Measurements from ENCODE around the gene GPX8. TPM values are rescaled to one million over a fixed set of nuclear protein-coding genes. Genes with fewer than 3 reads are reported as not detected.

GPX8 gene
- total and polyA plus RNA-seq, 4 experiments from 2014 or later: not detected

GRCh38 chr5:55149308-55149795, 10.6 kb upstream of the GPX8 start:
- H3K27ac ChIP-seq (ENCODE audit: low read depth, low read length): no peak overlapping the region
- peaks cover 0 to 2% (median 0%) of the 10 kb centered on the region in 8 donors for H3K9me3 Mint-ChIP-seq
- no peaks in the 10 kb centered on the region for H3K27me3 ChIP-seq (ENCODE audit: insufficient read depth, low read length)
- no peaks in the 10 kb centered on the region for H3K9me3 ChIP-seq (ENCODE audit: control insufficient read depth in 1 of 2, low read length in 2 of 2)
- no peaks in the 10 kb centered on the region for H3K36me3 Mint-ChIP-seq
- H3K36me3 ChIP-seq (ENCODE audit: insufficient read depth, low read length): no peaks in the 10 kb centered on the region
- H3K4me3 ChIP-seq (ENCODE audit: low read length in 2 of 2): no peak overlapping the region
- no peak overlapping the region for H3K4me3 Mint-ChIP-seq
- ChIA-PET POLR2A (ENCODE audit: partially characterized antibody) (no interaction called here), CTCF (ENCODE audit: partially characterized antibody) (interaction anchor here (5.6 kb wide), 1 partner anchor 204 kb away, joined by 31 read pairs; no protein-coding TSS in a partner anchor)
- H3K27ac Mint-ChIP-seq: peak overlapping the region in 1 of 7 donors; percentile 1
- no peak for DNase-seq
- intact Hi-C loops (cut with micrococcal nuclease): no loop called here
- H3K4me1 ChIP-seq (ENCODE audit: insufficient read depth, low read length): peaks cover 9% of the 10 kb centered on the region
- peaks cover 3 to 17% (median 7%) of the 10 kb centered on the region in 4 donors for H3K4me1 Mint-ChIP-seq
- peaks cover 0 to 3% of the 10 kb centered on the region in 2 donors for H3K27me3 Mint-ChIP-seq

- no peaks in the 10 kb centered on the region for H3K36me3 ChIP-seq (ENCODE audit: insufficient read depth, low read length)
- Mint-ChIP-seq H3K4me1 (no peaks in the 10 kb centered on the region), H3K4me3 (no peak overlapping the region), H3K27ac (no peak overlapping the region), H3K9me3 (peaks cover 0 to 7% (median 2%) of the 10 kb centered on the region in 8 donors), H3K27me3 (peaks cover 5 to 8% of the 10 kb centered on the region in 2 donors), H3K36me3 (no peaks in the 10 kb centered on the region)
- H3K4me1 ChIP-seq (ENCODE audit: insufficient read depth, low read length): no peaks in the 10 kb centered on the region
- no peaks in the 10 kb centered on the region for H3K9me3 ChIP-seq (ENCODE audit: control insufficient read depth in 1 of 2, low read length in 2 of 2)
- ChIA-PET POLR2A (ENCODE audit: partially characterized antibody) (no interaction called here), CTCF (ENCODE audit: partially characterized antibody) (interaction anchor here (0.7 to 5.6 kb wide), 5 partner anchors 61 to 267 kb away, joined by 3 to 31 read pairs (median 4); no protein-coding TSS in a partner anchor)
- intact Hi-C loops (cut with micrococcal nuclease): no loop called here
- no peak for DNase-seq
- H3K27me3 ChIP-seq (ENCODE audit: insufficient read depth, low read length): no peaks in the 10 kb centered on the region
- H3K4me3 ChIP-seq (ENCODE audit: low read length in 2 of 2): no peak overlapping the region
- no peak overlapping the region for H3K27ac ChIP-seq (ENCODE audit: low read depth, low read length)
These were observed 7.8 kb upstream of the GPX8 start for GRCh38 chr5:55151923-55152842.

DNA sequence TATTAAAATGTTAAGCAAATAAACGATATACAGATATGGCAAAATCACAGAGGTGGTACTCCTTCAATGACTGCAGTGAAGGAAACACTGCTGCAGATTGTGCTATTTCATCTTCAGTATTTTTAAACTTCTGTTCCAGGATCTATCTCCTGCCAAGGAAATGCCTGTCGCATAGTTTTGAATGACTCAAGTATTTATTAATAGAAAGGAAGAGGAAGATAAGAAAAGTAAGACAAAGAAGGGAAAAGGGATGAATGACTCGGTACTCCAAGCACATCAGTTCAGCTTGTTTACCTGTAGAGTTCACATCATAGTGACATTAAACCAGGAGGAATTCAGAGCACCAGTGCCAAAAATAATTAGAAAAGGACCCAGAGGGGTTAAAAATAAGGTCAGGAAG, 5.1 kb upstream of the GPX8 start:
- no peak overlapping the region for H3K27ac Mint-ChIP-seq
- DNase-seq: no peak
- Histone ChIP-seq H3K4me3 (ENCODE audit: low read length in 2 of 2) (no peak overlapping the region), H3K4me1 (ENCODE audit: insufficient read depth, low read length) (no peaks in the 10 kb centered on the region), H3K9me3 (ENCODE audit: control insufficient read depth in 1 of 2, low read length in 2 of 2) (no peaks in the 10 kb centered on the region), H3K27ac (ENCODE audit: low read depth, low read length) (no peak overlapping the region), H3K36me3 (ENCODE audit: insufficient read depth, low read length) (no peaks in the 10 kb centered on the region), H3K27me3 (ENCODE audit: insufficient read depth, low read length) (no peaks in the 10 kb centered on the region)
- no peaks in the 10 kb centered on the region for H3K36me3 Mint-ChIP-seq
- CTCF ChIA-PET (ENCODE audit: partially characterized antibody): interaction anchor here (5.6 to 5.9 kb wide), 2 partner anchors 210 to 250 kb away, joined by 31 to 191 read pairs; no protein-coding TSS in a partner anchor
- H3K4me1 Mint-ChIP-seq: no peaks in the 10 kb centered on the region
- H3K4me3 Mint-ChIP-seq: no peak overlapping the region
- POLR2A ChIA-PET (ENCODE audit: partially characterized antibody): no interaction called here
- H3K9me3 Mint-ChIP-seq: peaks cover 0 to 5% (median 2%) of the 10 kb centered on the region in 8 donors
- peaks cover 11 to 12% of the 10 kb centered on the region in 2 donors for H3K27me3 Mint-ChIP-seq
- intact Hi-C loops (cut with micrococcal nuclease): no loop called here

DNA sequence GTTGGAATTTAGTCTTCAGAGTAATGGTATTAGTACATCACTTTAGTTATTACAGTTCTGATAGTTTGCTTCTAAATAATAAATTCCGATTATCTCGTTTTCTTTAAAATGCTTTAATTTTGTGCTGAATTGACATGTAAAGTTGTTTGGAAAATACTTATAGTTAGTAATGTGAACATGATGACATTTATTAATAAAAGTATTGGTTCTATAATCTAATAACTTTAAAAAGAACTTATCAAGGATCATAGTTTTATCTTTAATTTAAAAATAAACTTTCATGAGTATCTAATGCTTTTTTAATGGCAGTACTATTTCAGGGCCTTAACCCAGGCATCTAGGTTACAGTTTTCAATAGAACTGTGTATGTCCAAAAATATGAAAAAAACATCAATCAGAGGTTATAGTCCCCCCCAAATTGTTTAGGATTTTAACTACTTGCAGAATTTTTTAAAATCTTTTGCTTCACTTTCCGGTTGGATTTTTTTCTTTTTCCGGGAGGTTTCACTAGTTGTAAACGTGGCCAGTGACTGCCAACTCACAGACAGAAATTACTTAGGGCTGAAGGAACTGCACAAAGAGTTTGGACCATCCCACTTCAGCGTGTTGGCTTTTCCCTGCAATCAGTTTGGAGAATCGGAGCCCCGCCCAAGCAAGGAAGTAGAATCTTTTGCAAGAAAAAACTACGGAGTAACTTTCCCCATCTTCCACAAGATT, 680 bp downstream of the GPX8 start:
- no peak for DNase-seq
- Histone ChIP-seq H3K27ac (ENCODE audit: low read depth, low read length) (no peak overlapping the region), H3K4me1 (ENCODE audit: insufficient read depth, low read length) (no peaks in the 10 kb centered on the region), H3K9me3 (ENCODE audit: control insufficient read depth in 1 of 2, low read length in 2 of 2) (no peaks in the 10 kb centered on the region), H3K27me3 (ENCODE audit: insufficient read depth, low read length) (no peaks in the 10 kb centered on the region), H3K36me3 (ENCODE audit: insufficient read depth, low read length) (no peaks in the 10 kb centered on the region), H3K4me3 (ENCODE audit: low read length in 2 of 2) (no peak overlapping the region)
- ChIA-PET CTCF (ENCODE audit: partially characterized antibody) (interaction anchor here (0.9 to 5.9 kb wide), 21 partner anchors 11 to 294 kb away, joined by 3 to 191 read pairs (median 7); partner anchors contain the start of gene CDC20B), POLR2A (ENCODE audit: partially characterized antibody) (interaction anchor here (1.1 to 1.5 kb wide), 2 partner anchors 252 to 254 kb away, joined by 3 read pairs; no protein-coding TSS in a partner anchor)
- intact Hi-C loops (cut with micrococcal nuclease): no loop called here
- peaks cover 16 to 25% of the 10 kb centered on the region in 2 donors for H3K27me3 Mint-ChIP-seq
- no peak overlapping the region for H3K4me3 Mint-ChIP-seq
- H3K9me3 Mint-ChIP-seq: peaks cover 0 to 4% (median 1%) of the 10 kb centered on the region in 8 donors
- no peaks in the 10 kb centered on the region for H3K36me3 Mint-ChIP-seq
- H3K4me1 Mint-ChIP-seq: no peaks in the 10 kb centered on the region
- no peak overlapping the region for H3K27ac Mint-ChIP-seq

- DNase-seq: no peak
- H3K36me3 ChIP-seq (ENCODE audit: insufficient read depth, low read length): no peaks in the 10 kb centered on the region
- no peak overlapping the region for H3K4me3 ChIP-seq (ENCODE audit: low read length in 2 of 2)
- ChIA-PET POLR2A (ENCODE audit: partially characterized antibody) (interaction anchor here (0.7 to 0.8 kb wide), 2 partner anchors 218 to 370 kb away, joined by 3 to 4 read pairs; no protein-coding TSS in a partner anchor), CTCF (ENCODE audit: partially characterized antibody) (interaction anchor here (1.1 to 3.5 kb wide), 9 partner anchors 9 to 265 kb away, joined by 3 to 32 read pairs (median 6); partner anchors contain the start of gene CDC20B)
- intact Hi-C loops (cut with micrococcal nuclease): no loop called here
- H3K27ac ChIP-seq (ENCODE audit: low read depth, low read length): no peak overlapping the region
- no peaks in the 10 kb centered on the region for H3K36me3 Mint-ChIP-seq
- H3K9me3 ChIP-seq (ENCODE audit: control insufficient read depth in 1 of 2, low read length in 2 of 2): no peaks in the 10 kb centered on the region
- H3K27ac Mint-ChIP-seq: no peak overlapping the region
- H3K9me3 Mint-ChIP-seq: no peaks in the 10 kb centered on the region
- peaks cover 12% of the 10 kb centered on the region for H3K27me3 ChIP-seq (ENCODE audit: insufficient read depth, low read length)
- no peaks in the 10 kb centered on the region for H3K4me1 Mint-ChIP-seq
- H3K4me3 Mint-ChIP-seq: no peak overlapping the region
- no peaks in the 10 kb centered on the region for H3K4me1 ChIP-seq (ENCODE audit: insufficient read depth, low read length)
- peaks cover 21 to 37% of the 10 kb centered on the region in 2 donors for H3K27me3 Mint-ChIP-seq
These were observed 2.7 kb downstream of the GPX8 start for GRCh38 chr5:55162666-55163065.

DNA sequence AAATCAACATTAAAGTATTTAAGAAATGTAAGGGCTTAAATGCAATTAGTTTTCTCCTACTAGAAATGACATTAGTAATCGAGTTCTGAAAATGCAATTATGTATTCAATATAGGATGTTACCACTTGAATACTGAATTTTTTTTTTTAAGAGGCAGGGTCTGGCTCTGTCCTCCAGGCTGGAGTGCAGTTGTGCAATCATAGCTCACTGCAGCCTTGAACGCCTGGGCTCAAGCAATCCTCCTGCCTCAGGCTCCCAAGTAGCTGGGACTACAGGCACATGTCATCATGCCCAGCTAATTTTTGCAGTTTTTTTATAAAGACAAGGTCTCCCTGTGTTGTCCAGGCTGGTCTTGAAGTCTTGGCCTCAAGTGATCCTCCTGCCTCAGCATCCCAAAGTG, 11.5 kb downstream of the GPX8 start:
- peak overlapping the region in 1 of 8 donors; percentile 50 for H3K4me3 Mint-ChIP-seq
- intact Hi-C loops (cut with micrococcal nuclease): loop anchor here (5.0 to 10.0 kb wide), 3 partner anchors 133 to 541 kb away; partner anchors contain the start of genes DHX29, MTREX and SLC38A9

More for the DNA sequence above, 11.5 kb downstream of the GPX8 start:
- POLR2A ChIA-PET (ENCODE audit: partially characterized antibody): interaction anchor here (1.6 kb wide), 1 partner anchor 61 kb away, joined by 4 read pairs; the partner anchor contains the start of gene CCNO
- H3K27ac ChIP-seq (ENCODE audit: low read depth, low read length): no peak overlapping the region
- Mint-ChIP-seq H3K36me3 (no peaks in the 10 kb centered on the region), H3K4me1 (peaks cover 17 to 38% (median 23%) of the 10 kb centered on the region in 4 donors), H3K9me3 (no peaks in the 10 kb centered on the region), H3K27me3 (peaks cover 43 to 60% of the 10 kb centered on the region in 2 donors), H3K27ac (peak overlapping the region in 1 of 7 donors; percentile 71)
- CTCF ChIA-PET (ENCODE audit: partially characterized antibody): interaction anchor here (1.0 to 4.2 kb wide), 13 partner anchors 9 to 520 kb away, joined by 3 to 26 read pairs (median 5); partner anchors contain the start of gene GPX8
- peaks cover 27% of the 10 kb centered on the region for H3K4me1 ChIP-seq (ENCODE audit: insufficient read depth, low read length)
- DNase-seq: no peak
- H3K4me3 ChIP-seq (ENCODE audit: low read length in 2 of 2): no peak overlapping the region
- H3K9me3 ChIP-seq (ENCODE audit: control insufficient read depth in 1 of 2, low read length in 2 of 2): no peaks in the 10 kb centered on the region
- peaks cover 34% of the 10 kb centered on the region for H3K27me3 ChIP-seq (ENCODE audit: insufficient read depth, low read length)
- no peaks in the 10 kb centered on the region for H3K36me3 ChIP-seq (ENCODE audit: insufficient read depth, low read length)
